Transverse colon (tissue), 4 donors: Measurements from ENCODE around the gene TNF.

Experiments
- CTCF ChIP-seq, 5 experiments: fragments of 200-600 bp in 3 of 5; fragments of 450-650 bp in 2 of 5; sonication (generic) in 3 of 5; IDR thresholded peaks; 1 replicate in 2 of 5; 2 replicates in 3 of 5; pipeline ENCODE4 v1.5.1; 2016 to 2017; ENCODE audit warnings: antibody characterized with exemption in 5 of 5, inconsistent platforms in 3 of 5, mild to moderate bottlenecking in 2 of 5, moderate library complexity in 1 of 5
- POLR2A ChIP-seq: fragments of 450-650 bp; IDR thresholded peaks from one replicate; pipeline ENCODE4 v1.6.1; 2016; ENCODE audit warnings: antibody characterized with exemption, mild to moderate bottlenecking, moderate library complexity
- POLR2AphosphoS5 ChIP-seq, 3 donors: sonication (generic); formaldehyde crosslinking; IDR thresholded peaks; one replicate each; pipeline ENCODE4 v1.6.1; 2016; ENCODE audit warnings: antibody characterized with exemption in 3 of 3

DNA sequence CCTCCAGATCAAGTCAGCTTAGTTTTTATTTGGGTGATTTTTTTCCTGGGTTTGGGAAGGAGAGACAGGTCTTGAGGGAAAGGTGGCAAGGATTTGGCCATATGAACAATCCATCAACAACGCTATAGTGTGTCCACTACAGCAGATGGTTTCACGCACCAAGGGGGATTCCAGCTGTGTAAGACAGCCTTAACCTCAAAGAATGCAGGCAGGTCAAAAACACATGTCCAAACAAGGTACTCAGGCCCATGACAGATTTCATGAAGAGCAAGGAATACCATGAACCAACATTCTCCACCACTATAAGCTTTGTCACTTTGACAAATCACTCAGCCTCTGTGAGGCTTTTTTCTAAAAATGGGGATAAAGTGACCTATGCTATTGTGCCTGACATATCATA is 41.6 kb downstream of the TNF start:
- TF ChIP-seq CTCF (IDR thresholded peaks at IDR 0.05) = no peak
- no peak for TF ChIP-seq POLR2AphosphoS5 (IDR thresholded peaks at IDR 0.05)
- no peak for TF ChIP-seq POLR2A
